Liver (tissue), 9 donors: Measurements from ENCODE around the gene ASB7. TPM values are rescaled to one million over a fixed set of nuclear protein-coding genes. Genes with fewer than 3 reads are reported as not detected.

Experiments
- DNase-seq: peaks from one replicate; pipeline ENCODE4 v3.0.0-alpha.2; 2017; ENCODE audit warnings: low spot score
- H3K27ac ChIP-seq, 2 donors: one replicate each; pipeline ENCODE4 v1.7.0; 2013; ENCODE audit warnings: inconsistent platforms in 2 of 2, low read length in 2 of 2, control low read depth in 1 of 2, low read depth in 1 of 2, mild to moderate bottlenecking in 1 of 2
- H3K27me3 ChIP-seq, 4 donors: one replicate each; pipeline versions ENCODE4 v1.6.1 to v1.7.0; 2013; ENCODE audit warnings: low read length in 3 of 4, inconsistent platforms in 1 of 4, mild to moderate bottlenecking in 1 of 4, moderate library complexity in 1 of 4; ENCODE audit not compliant: control insufficient read depth in 4 of 4, insufficient read depth in 4 of 4
- H3K36me3 ChIP-seq, 4 donors: one replicate each; pipeline versions ENCODE4 v1.6.1 to v1.7.0; 2013; ENCODE audit warnings: low read length in 3 of 4, mild to moderate bottlenecking in 3 of 4, low read depth in 1 of 4, moderate library complexity in 1 of 4; ENCODE audit not compliant: control insufficient read depth in 4 of 4, insufficient read depth in 3 of 4
- H3K4me1 ChIP-seq, 4 donors: one replicate each; pipeline versions ENCODE4 v1.6.1 to v1.7.0; 2013; ENCODE audit warnings: low read length in 3 of 4, mild to moderate bottlenecking in 3 of 4, moderate library complexity in 1 of 4; ENCODE audit not compliant: control insufficient read depth in 4 of 4, insufficient read depth in 4 of 4
- H3K4me3 ChIP-seq, 3 donors: one replicate each; pipeline versions ENCODE4 v1.6.1 to v1.7.0; 2013; ENCODE audit warnings: low read length in 3 of 3, control low read depth in 1 of 3, low read depth in 1 of 3, mild to moderate bottlenecking in 1 of 3
- H3K9ac ChIP-seq, 2 donors: one replicate each; pipeline ENCODE4 v1.7.0; 2013; ENCODE audit warnings: low read length in 2 of 2, mild to moderate bottlenecking in 2 of 2, moderate library complexity in 2 of 2, control low read depth in 1 of 2, low read depth in 1 of 2
- H3K9me3 ChIP-seq, 4 donors: one replicate each; pipeline versions ENCODE4 v1.6.1 to v1.7.0; 2013; ENCODE audit warnings: low read length in 3 of 4; ENCODE audit not compliant: control insufficient read depth in 4 of 4
- CTCF ChIP-seq: fragments of 150-350 bp; IDR thresholded peaks from 2 replicates; pipeline ENCODE4 v1.5.1; 2017; ENCODE audit warnings: improper control_type of control experiment, low read depth, low read length; ENCODE audit not compliant: missing input control
- FOXA2 ChIP-seq: IDR thresholded peaks from 2 replicates; pipeline ENCODE4 v1.6.1; 2016; ENCODE audit warnings: antibody characterized with exemption
- HNF4A ChIP-seq, 2 donors: conservative IDR thresholded peaks; 2 replicates each; pipeline ENCODE4 v1.6.1; 2016; ENCODE audit warnings: antibody characterized with exemption in 2 of 2, mild to moderate bottlenecking in 2 of 2
- MAX ChIP-seq: IDR thresholded peaks from 2 replicates; pipeline ENCODE4 v1.6.1; 2016; ENCODE audit warnings: antibody characterized with exemption
- NR2F2 ChIP-seq: IDR thresholded peaks from 2 replicates; pipeline ENCODE4 v1.6.1; 2016; ENCODE audit warnings: antibody characterized with exemption
- RAD21 ChIP-seq, 2 donors: IDR thresholded peaks; 2 replicates each; pipeline ENCODE4 v1.6.1; 2016; ENCODE audit warnings: antibody characterized with exemption in 2 of 2, mild to moderate bottlenecking in 2 of 2
- RXRA ChIP-seq, 2 donors: IDR thresholded peaks; 2 replicates each; pipeline ENCODE4 v1.6.1; 2017 to 2018; ENCODE audit warnings: antibody characterized with exemption in 2 of 2, mild to moderate bottlenecking in 1 of 2
- TAF1 ChIP-seq: conservative IDR thresholded peaks from 2 replicates; pipeline ENCODE4 v1.6.1; 2016; ENCODE audit warnings: antibody characterized with exemption, mild to moderate bottlenecking
- WGBS: extraction: QIAGEN DNeasy Blood & Tissue Kit; methylation state at CpG from one replicate; pipeline ENCODE4 v1.1.7; 2013; 5-methylcytosine and 5-hydroxymethylcytosine counted together
- polyA plus RNA-seq, 2 donors: library from polyadenylated mRNA; stranded (reverse) in 1 of 2; unstranded in 1 of 2; fragments of 200-250 nt in 1 of 2; fragments of >200 nt in 1 of 2; fragmentation: Nextera tagmentation in 1 of 2; extraction: Ambion mirVana in 1 of 2; gene quantifications; one replicate each; pipeline versions ENCODE4 v1.2.1 to v1.2.3, GENCODE V29; 2013 to 2015
- total RNA-seq, 2 donors: library from RNA; depleted of rRNA; stranded (reverse); fragments of >200 nt; gene quantifications; one replicate each; pipeline ENCODE4 v1.2.3, GENCODE V29; 2014
- donor health status: healthy.
- donor health status: healthy.
- donor health status: healthy.
- donor health status: healthy.
- donor health status: healthy.

Gene ASB7
- total and polyA plus RNA-seq, 4 donors, result 3.7 to 12.6 (median 6.5) TPM

DNA sequence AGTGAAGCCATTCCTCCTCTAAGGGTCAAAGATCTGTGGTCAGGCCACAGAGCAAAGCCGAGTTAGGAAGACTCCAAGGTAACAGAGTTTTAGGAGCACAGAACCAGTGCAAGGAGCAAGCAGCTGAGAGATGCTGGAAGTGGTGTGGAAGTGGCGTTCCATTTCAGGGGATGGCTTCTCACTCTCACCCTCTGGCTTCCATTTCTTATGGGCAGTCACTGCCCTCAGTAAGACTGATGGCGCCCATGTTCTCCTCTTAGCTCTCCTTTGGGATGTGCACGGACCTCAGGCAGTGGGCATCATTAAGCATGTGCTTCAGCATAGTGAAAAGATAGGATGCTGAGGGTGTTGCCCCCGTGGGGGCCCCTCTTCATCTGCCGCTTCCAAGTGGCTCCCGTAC, 90.3 kb downstream of the ASB7 start:
- no peak overlapping the region for H3K4me3 ChIP-seq
- H3K9me3 ChIP-seq, result no peaks in the 10 kb centered on the region
- no peaks in the 10 kb centered on the region for H3K4me1 ChIP-seq
- TF ChIP-seq FOXA2 (no peak), CTCF (no peak), HNF4A (conservative IDR thresholded peaks at IDR 0.05) (no peak), MAX (no peak)
- WGBS, result 86% methylated on average over 7 of the region's 7 CpGs
- no peaks in the 10 kb centered on the region for H3K36me3 ChIP-seq
- H3K27ac ChIP-seq, result no peak overlapping the region
- DNase-seq, result no peak
- no peak overlapping the region for H3K9ac ChIP-seq
- peaks cover 0 to 21% (median 4%) of the 10 kb centered on the region in 4 donors for H3K27me3 ChIP-seq

DNA sequence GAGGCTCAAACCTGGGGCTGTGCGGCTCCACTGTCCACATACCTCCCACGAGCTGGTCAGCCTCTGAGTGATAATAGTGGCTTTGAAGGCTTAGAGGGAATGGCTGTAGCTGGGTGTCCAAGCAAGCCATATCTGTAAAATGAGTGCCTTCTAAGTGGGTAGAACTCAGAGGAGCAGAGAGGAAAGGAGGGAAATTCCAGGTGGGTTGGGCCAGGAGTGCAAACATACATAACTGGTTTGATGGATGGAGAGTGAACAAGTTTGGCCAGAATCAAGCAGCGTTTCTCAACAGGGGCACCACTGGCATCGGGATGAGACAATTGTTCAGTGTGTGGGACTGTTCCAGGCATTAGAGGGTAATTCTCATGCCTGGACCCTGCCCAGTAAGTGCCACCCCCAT, 91.1 kb downstream of the ASB7 start:
- no peak for DNase-seq
- H3K27ac ChIP-seq, result peak overlapping the region in 1 of 2 donors; percentile 1
- 83% methylated on average over 4 of the region's 4 CpGs for WGBS

DNA sequence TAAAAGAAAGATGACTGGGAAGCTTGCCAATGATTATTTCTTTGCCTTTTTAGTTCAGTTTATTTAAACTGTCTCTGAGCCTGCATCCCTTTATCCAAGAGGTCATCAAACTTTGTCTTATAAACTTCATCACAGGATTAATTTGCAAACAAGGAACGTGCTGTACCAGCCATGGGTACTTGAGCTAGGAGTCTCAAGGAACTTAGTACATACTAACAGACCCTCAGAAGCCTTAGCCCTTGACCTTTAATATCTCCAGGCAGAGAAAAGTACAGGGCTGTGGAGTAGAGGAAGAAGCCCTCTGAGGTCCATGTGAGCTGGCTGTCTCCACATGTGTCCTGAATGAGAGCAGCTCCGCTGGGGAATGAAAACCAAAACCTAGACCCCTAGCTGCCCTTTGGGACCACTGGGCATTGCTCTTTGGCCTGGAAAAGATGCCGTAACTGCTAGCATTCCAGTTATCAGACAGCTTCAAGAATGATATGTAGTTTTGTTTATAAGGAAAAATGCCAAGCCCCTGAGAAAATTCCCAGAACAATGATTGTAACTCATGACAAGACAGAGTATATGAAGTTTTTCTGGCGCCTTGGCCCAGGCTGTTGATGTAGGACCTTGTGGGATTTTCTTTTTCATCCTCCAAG, 92.1 kb downstream of the ASB7 start:
- H3K27ac ChIP-seq, result peak overlapping the region; percentile 9 to 37

More for the DNA sequence above, 91.1 kb downstream of the ASB7 start:
- no peaks in the 10 kb centered on the region for H3K36me3 ChIP-seq
- no peaks in the 10 kb centered on the region for H3K4me1 ChIP-seq
- H3K27me3 ChIP-seq, result peaks cover 0 to 17% (median 4%) of the 10 kb centered on the region in 4 donors
- no peak overlapping the region for H3K4me3 ChIP-seq
- H3K9ac ChIP-seq, result no peak overlapping the region
- no peak for TF ChIP-seq TAF1
- H3K9me3 ChIP-seq, result no peaks in the 10 kb centered on the region

GRCh38 chr15:100695048-100695447, 92.7 kb downstream of the ASB7 start:
- Histone ChIP-seq H3K9ac (no peak overlapping the region), H3K27ac (no peak overlapping the region), H3K4me3 (no peak overlapping the region), H3K27me3 (peaks cover 2 to 17% (median 4%) of the 10 kb centered on the region in 4 donors), H3K9me3 (no peaks in the 10 kb centered on the region), H3K36me3 (no peaks in the 10 kb centered on the region), H3K4me1 (peaks cover 0 to 1% (median 0%) of the 10 kb centered on the region in 4 donors)
- WGBS, result 87% methylated on average over 3 of the region's 3 CpGs
- TF ChIP-seq HNF4A (conservative IDR thresholded peaks at IDR 0.05) (no peak), RXRA (IDR thresholded peaks at IDR 0.05) (no peak)
- DNase-seq, result no peak

More for the DNA sequence above, 92.1 kb downstream of the ASB7 start:
- WGBS, result 71% methylated on average over 4 of the region's 4 CpGs
- no peak overlapping the region for H3K9ac ChIP-seq
- no peaks in the 10 kb centered on the region for H3K36me3 ChIP-seq
- TF ChIP-seq RXRA (IDR thresholded peaks at IDR 0.05), result peak; percentile 16 to 24
- peak; percentile 98 for TF ChIP-seq NR2F2
- TF ChIP-seq RAD21 (IDR thresholded peaks at IDR 0.05), result no peak
- DNase-seq, result no peak
- H3K27me3 ChIP-seq, result peaks cover 2 to 17% (median 4%) of the 10 kb centered on the region in 4 donors
- peaks cover 0 to 1% (median 0%) of the 10 kb centered on the region in 4 donors for H3K4me1 ChIP-seq
- H3K9me3 ChIP-seq, result no peaks in the 10 kb centered on the region
- H3K4me3 ChIP-seq, result no peak overlapping the region
